ENCODE results near the gene NRP2. TPM values are rescaled to one million over a fixed set of nuclear protein-coding genes. Genes with fewer than 3 reads are reported as not detected.

Gene NRP2
- total RNA-seq, 1 experiment from 2014 or later = 18.3 TPM

DNA sequence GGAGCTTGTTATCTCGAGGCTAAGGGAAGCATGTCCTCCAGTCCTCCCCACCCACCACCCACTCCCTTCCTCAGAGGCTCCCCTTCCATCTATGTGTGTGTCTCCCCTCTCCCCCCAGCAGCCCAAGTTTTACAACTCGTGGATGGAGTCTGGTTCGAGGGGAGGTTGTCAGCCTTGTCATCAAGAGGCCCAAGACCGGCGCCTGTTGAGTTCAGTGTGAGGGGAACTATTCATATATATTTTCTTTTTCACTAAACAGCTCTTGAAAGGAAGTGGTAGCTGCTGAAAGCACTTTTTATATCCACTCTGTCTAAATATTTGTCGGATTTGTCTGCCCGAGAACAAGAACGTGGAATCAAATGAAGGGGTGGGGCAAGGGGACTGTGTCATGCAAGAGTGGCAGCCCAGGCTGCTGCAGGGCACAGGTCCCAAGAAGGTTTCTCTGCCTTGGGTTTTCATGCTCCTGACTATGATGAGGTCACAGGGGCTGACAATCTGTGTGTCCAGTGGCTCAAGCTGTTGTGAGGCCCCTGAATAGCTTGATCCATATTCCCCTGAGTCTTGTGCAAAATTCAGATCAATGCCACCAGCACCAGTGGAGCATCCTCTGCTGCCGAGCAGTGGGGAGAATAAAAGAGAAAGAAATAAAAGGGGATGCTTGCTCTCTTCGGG, 35.0 kb downstream of the NRP2 start:
- DNase-seq (no peak), ATAC-seq (no peak)
- Histone ChIP-seq H3K9me2 (replicated peaks; ENCODE audit: low read length) (no peaks in the 10 kb centered on the region), H3K9me3 (ENCODE audit: low read length) (no peaks in the 10 kb centered on the region), H3K4me1 (ENCODE audit: insufficient read depth, low read length) (peaks cover 8% of the 10 kb centered on the region), H3K9ac (ENCODE audit: low read length) (no peak overlapping the region), H3F3A (ENCODE audit: low read length, unreplicated experiment) (no peaks in the 10 kb centered on the region), H3K79me2 (ENCODE audit: low read length) (no peaks in the 10 kb centered on the region), H3K4me2 (ENCODE audit: low read length) (no peak overlapping the region), H3K27me3 (ENCODE audit: low read length) (no peaks in the 10 kb centered on the region), H3K27ac (ENCODE audit: low read length) (no peak overlapping the region), H3K36me3 (ENCODE audit: low read depth, low read length) (no peaks in the 10 kb centered on the region), H3K4me3 (ENCODE audit: low read length) (no peak overlapping the region), H4K20me1 (ENCODE audit: low read length) (no peaks in the 10 kb centered on the region), H2AFZ (ENCODE audit: low read length) (no peak overlapping the region)
- intact Hi-C loops (cut with micrococcal nuclease) = no loop called here
- POLR2A ChIA-PET (ENCODE audit: unreplicated experiment) = no interaction called here
- TF ChIP-seq, protein P1, sequence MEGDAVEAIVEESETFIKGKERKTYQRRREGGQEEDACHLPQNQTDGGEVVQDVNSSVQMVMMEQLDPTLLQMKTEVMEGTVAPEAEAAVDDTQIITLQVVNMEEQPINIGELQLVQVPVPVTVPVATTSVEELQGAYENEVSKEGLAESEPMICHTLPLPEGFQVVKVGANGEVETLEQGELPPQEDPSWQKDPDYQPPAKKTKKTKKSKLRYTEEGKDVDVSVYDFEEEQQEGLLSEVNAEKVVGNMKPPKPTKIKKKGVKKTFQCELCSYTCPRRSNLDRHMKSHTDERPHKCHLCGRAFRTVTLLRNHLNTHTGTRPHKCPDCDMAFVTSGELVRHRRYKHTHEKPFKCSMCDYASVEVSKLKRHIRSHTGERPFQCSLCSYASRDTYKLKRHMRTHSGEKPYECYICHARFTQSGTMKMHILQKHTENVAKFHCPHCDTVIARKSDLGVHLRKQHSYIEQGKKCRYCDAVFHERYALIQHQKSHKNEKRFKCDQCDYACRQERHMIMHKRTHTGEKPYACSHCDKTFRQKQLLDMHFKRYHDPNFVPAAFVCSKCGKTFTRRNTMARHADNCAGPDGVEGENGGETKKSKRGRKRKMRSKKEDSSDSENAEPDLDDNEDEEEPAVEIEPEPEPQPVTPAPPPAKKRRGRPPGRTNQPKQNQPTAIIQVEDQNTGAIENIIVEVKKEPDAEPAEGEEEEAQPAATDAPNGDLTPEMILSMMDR (conservative IDR thresholded peaks at IDR 0.05; ENCODE audit: low read depth, low read length) = no peak
- TF ChIP-seq EZH2 (IDR thresholded peaks at IDR 0.05; ENCODE audit: low read length, unreplicated experiment) (no peak), EZH2phosphoT487 (IDR thresholded peaks at IDR 0.05; ENCODE audit: borderline replicate concordance, low read length) (no peak)
- CTCF ChIA-PET = no interaction called here
- no TSS peak for BruUV-seq (replicated peaks)

DNA sequence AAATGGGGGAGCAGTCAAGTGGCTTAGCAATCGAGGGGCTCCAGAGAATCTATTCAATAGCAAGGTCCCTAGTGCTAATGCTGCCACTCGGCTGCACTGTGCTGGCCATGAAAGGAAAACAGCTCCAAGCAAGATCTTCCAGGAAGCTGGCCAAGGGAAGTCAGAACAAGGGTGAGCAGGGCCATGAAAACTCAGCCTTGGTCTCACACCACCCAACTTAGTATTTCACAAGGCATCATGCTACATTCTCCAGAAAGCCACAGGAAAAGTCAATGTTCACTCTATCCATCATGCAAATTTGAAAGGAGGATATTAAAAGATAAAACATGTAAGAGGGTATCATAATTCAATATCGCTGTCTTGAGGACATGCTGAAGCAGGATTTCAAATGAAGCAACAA, 35.7 kb downstream of the NRP2 start:
- Histone ChIP-seq H3K9ac (ENCODE audit: low read length) (no peak overlapping the region), H3F3A (ENCODE audit: low read length, unreplicated experiment) (no peaks in the 10 kb centered on the region), H4K20me1 (ENCODE audit: low read length) (no peaks in the 10 kb centered on the region), H3K36me3 (ENCODE audit: low read depth, low read length) (no peaks in the 10 kb centered on the region), H3K4me3 (ENCODE audit: low read length) (no peak overlapping the region), H3K4me2 (ENCODE audit: low read length) (no peak overlapping the region), H2AFZ (ENCODE audit: low read length) (no peak overlapping the region), H3K27me3 (ENCODE audit: low read length) (no peaks in the 10 kb centered on the region), H3K27ac (ENCODE audit: low read length) (no peak overlapping the region), H3K9me3 (ENCODE audit: low read length) (no peaks in the 10 kb centered on the region), H3K4me1 (ENCODE audit: insufficient read depth, low read length) (peaks cover 2% of the 10 kb centered on the region), H3K79me2 (ENCODE audit: low read length) (no peaks in the 10 kb centered on the region), H3K9me2 (replicated peaks; ENCODE audit: low read length) (no peaks in the 10 kb centered on the region)
- DNase-seq = no peak
- intact Hi-C loops (cut with micrococcal nuclease) = no loop called here
- POLR2A ChIA-PET (ENCODE audit: unreplicated experiment) = no interaction called here
- no peak for TF ChIP-seq EZH2 (IDR thresholded peaks at IDR 0.05; ENCODE audit: low read length, unreplicated experiment)
- no peak for TF ChIP-seq EZH2phosphoT487 (IDR thresholded peaks at IDR 0.05; ENCODE audit: borderline replicate concordance, low read length)
- TF ChIP-seq, protein P1 (conservative IDR thresholded peaks at IDR 0.05; ENCODE audit: low read depth, low read length) = no peak
- CTCF ChIA-PET = no interaction called here
- ATAC-seq = no peak
- BruUV-seq (replicated peaks) = no TSS peak

DNA sequence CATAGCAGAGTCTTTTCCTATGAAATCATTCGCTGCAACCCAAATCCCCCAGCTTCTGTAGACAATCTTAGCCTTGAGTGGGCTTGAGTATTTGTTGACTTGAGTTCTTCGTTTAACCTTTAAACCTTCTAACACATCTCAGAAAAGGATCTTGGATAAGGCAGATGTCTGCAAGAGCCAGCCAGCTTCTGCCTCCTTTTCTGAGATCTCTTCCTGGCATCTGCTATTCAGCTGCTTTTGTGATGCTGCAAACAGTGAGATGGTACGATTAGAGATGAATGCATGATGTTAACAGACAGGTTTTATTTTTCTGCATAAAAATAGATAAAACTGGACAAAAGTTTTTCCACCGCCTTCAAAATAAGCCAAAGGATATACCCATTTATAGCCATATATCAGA, 37.5 kb downstream of the NRP2 start:
- TF ChIP-seq EZH2 (IDR thresholded peaks at IDR 0.05; ENCODE audit: low read length, unreplicated experiment) = no peak
- TF ChIP-seq, protein P1 (conservative IDR thresholded peaks at IDR 0.05; ENCODE audit: low read depth, low read length) = no peak
- H2AFZ ChIP-seq (ENCODE audit: low read length) = no peak overlapping the region
- BruUV-seq (replicated peaks) = no TSS peak
- H3K27me3 ChIP-seq (ENCODE audit: low read length) = no peaks in the 10 kb centered on the region
- DNase-seq = no peak
- H3K36me3 ChIP-seq (ENCODE audit: low read depth, low read length) = no peaks in the 10 kb centered on the region
- no peak overlapping the region for H3K27ac ChIP-seq (ENCODE audit: low read length)
- H3K9me2 ChIP-seq (replicated peaks; ENCODE audit: low read length) = no peaks in the 10 kb centered on the region
- no peak overlapping the region for H3K9ac ChIP-seq (ENCODE audit: low read length)
- no peak overlapping the region for H3K4me2 ChIP-seq (ENCODE audit: low read length)
- no peaks in the 10 kb centered on the region for H4K20me1 ChIP-seq (ENCODE audit: low read length)
- no peak overlapping the region for H3K4me3 ChIP-seq (ENCODE audit: low read length)
- CTCF ChIA-PET = interaction anchor here (0.6 kb wide), 1 partner anchor 206 kb away, joined by 3 read pairs; no protein-coding TSS in a partner anchor
- no peaks in the 10 kb centered on the region for H3F3A ChIP-seq (ENCODE audit: low read length, unreplicated experiment)
- H3K4me1 ChIP-seq (ENCODE audit: insufficient read depth, low read length) = no peaks in the 10 kb centered on the region
- ATAC-seq = no peak
- intact Hi-C loops (cut with micrococcal nuclease) = no loop called here
- no peaks in the 10 kb centered on the region for H3K9me3 ChIP-seq (ENCODE audit: low read length)
- POLR2A ChIA-PET (ENCODE audit: unreplicated experiment) = no interaction called here
- no peaks in the 10 kb centered on the region for H3K79me2 ChIP-seq (ENCODE audit: low read length)
